ENCODE data around the gene CDR2.

Gene CDR2

DNA sequence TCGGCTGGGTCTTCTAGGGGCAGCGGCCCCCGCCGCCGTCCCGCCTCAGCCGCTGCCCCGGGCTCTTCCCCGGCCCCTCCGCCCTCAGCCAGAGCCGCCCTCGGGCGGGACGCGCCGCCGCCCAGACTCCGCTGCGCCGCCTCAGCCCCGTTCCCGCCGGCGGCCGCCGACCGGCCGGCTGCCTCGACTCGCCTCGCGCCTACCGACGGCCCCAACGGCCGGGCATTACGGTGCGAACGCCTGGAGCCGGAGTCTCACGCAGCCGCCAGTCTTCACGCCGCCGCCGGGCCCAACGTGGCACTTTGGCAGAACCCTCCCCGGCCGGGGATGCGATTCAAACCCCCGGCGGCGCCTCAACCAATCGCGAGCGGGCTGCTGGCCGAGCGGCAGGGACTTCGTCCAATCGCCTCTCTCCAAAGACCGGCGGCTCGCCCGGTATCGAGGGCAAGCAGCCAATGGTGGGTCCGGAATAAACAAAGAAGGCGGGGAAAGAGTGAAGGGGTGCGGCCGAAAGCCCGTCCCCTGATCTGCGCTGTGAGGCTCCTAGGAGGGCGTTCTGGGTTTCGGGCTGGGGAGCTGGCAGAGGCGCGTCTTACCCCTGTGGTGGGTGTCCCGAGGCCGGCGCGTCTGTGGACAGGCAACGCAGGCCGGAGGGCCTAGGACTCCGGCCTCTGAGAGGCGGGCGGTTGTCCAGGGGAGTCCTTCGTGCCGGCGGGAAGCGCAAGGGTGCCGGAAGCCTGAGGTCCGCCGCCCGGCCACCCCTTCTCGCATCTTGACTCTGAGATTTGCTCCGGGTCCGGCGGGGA is at the start of gene CDR2 (continued):
- TF ChIP-seq, protein P1, sequence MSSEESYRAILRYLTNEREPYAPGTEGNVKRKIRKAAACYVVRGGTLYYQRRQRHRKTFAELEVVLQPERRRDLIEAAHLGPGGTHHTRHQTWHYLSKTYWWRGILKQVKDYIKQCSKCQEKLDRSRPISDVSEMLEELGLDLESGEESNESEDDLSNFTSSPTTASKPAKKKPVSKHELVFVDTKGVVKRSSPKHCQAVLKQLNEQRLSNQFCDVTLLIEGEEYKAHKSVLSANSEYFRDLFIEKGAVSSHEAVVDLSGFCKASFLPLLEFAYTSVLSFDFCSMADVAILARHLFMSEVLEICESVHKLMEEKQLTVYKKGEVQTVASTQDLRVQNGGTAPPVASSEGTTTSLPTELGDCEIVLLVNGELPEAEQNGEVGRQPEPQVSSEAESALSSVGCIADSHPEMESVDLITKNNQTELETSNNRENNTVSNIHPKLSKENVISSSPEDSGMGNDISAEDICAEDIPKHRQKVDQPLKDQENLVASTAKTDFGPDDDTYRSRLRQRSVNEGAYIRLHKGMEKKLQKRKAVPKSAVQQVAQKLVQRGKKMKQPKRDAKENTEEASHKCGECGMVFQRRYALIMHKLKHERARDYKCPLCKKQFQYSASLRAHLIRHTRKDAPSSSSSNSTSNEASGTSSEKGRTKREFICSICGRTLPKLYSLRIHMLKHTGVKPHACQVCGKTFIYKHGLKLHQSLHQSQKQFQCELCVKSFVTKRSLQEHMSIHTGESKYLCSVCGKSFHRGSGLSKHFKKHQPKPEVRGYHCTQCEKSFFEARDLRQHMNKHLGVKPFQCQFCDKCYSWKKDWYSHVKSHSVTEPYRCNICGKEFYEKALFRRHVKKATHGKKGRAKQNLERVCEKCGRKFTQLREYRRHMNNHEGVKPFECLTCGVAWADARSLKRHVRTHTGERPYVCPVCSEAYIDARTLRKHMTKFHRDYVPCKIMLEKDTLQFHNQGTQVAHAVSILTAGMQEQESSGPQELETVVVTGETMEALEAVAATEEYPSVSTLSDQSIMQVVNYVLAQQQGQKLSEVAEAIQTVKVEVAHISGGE (tag by site-specific recombination; conservative IDR thresholded peaks at IDR 0.05; ENCODE audit: low read depth) = peak; percentile 75
- TF ChIP-seq GLI2 (tag by site-specific recombination; IDR thresholded peaks at IDR 0.05; ENCODE audit: borderline replicate concordance, low read depth) (no peak), ZNF23 (tag by site-specific recombination; IDR thresholded peaks at IDR 0.05; ENCODE audit: borderline replicate concordance) (no peak), ZIC2 (tag by site-specific recombination; IDR thresholded peaks at IDR 0.05) (0 out of 2 replicates have a peak, but pooled peaks have one; percentile 37), ZNF324 (tag by site-specific recombination; IDR thresholded peaks at IDR 0.05) (no peak), SP7 (tag by site-specific recombination; IDR thresholded peaks at IDR 0.05) (peak; percentile 49), ZNF600 (tag by site-specific recombination; IDR thresholded peaks at IDR 0.05) (peak; percentile 84), ZBTB17 (tag by site-specific recombination; IDR thresholded peaks at IDR 0.05) (peak; percentile 89), RBAK (tag by site-specific recombination; IDR thresholded peaks at IDR 0.05) (no peak), ZNF2 (tag by site-specific recombination; IDR thresholded peaks at IDR 0.05) (0 out of 2 replicates have a peak, but pooled peaks have one; percentile 54), ZFHX2 (tag by site-specific recombination; conservative IDR thresholded peaks at IDR 0.05) (peak; percentile 45; the same call in 1 of the 2 replicates), ZNF610 (tag by site-specific recombination; IDR thresholded peaks at IDR 0.05; ENCODE audit: borderline replicate concordance) (0 out of 2 replicates have a peak, but pooled peaks have one; percentile 45), ZBTB8A (tag by site-specific recombination; IDR thresholded peaks at IDR 0.05) (peak; percentile 97), ZNF138 (tag by site-specific recombination; IDR thresholded peaks at IDR 0.05; ENCODE audit: borderline replicate concordance) (no peak), GLIS2 (tag by site-specific recombination; IDR thresholded peaks at IDR 0.05) (peak; percentile 64), ZNF10 (tag by site-specific recombination; IDR thresholded peaks at IDR 0.05) (peak; percentile 77; the same call in 1 of the 2 replicates), SALL2 (tag by site-specific recombination; IDR thresholded peaks at IDR 0.05; ENCODE audit: borderline replicate concordance) (no peak), ZXDB (tag by site-specific recombination; IDR thresholded peaks at IDR 0.05) (peak; percentile 77; the same call in 1 of the 2 replicates), ZNF76 (tag by site-specific recombination; IDR thresholded peaks at IDR 0.05; ENCODE audit: borderline replicate concordance, low read depth) (0 out of 2 replicates have a peak, but pooled peaks have one; percentile 36), PRDM10 (tag by site-specific recombination; IDR thresholded peaks at IDR 0.05) (peak; percentile 75), WT1 (tag by site-specific recombination; IDR thresholded peaks at IDR 0.05) (no peak), ZNF274 (IDR thresholded peaks at IDR 0.05; ENCODE audit: low read length) (no peak), ZNF274 (tag by site-specific recombination; IDR thresholded peaks at IDR 0.05; ENCODE audit: borderline replicate concordance) (no peak)
- TF ChIP-seq, protein P2, sequence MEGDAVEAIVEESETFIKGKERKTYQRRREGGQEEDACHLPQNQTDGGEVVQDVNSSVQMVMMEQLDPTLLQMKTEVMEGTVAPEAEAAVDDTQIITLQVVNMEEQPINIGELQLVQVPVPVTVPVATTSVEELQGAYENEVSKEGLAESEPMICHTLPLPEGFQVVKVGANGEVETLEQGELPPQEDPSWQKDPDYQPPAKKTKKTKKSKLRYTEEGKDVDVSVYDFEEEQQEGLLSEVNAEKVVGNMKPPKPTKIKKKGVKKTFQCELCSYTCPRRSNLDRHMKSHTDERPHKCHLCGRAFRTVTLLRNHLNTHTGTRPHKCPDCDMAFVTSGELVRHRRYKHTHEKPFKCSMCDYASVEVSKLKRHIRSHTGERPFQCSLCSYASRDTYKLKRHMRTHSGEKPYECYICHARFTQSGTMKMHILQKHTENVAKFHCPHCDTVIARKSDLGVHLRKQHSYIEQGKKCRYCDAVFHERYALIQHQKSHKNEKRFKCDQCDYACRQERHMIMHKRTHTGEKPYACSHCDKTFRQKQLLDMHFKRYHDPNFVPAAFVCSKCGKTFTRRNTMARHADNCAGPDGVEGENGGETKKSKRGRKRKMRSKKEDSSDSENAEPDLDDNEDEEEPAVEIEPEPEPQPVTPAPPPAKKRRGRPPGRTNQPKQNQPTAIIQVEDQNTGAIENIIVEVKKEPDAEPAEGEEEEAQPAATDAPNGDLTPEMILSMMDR (tag by site-specific recombination; IDR thresholded peaks at IDR 0.05) = peak; percentile 46
- TF ChIP-seq, protein P3, sequence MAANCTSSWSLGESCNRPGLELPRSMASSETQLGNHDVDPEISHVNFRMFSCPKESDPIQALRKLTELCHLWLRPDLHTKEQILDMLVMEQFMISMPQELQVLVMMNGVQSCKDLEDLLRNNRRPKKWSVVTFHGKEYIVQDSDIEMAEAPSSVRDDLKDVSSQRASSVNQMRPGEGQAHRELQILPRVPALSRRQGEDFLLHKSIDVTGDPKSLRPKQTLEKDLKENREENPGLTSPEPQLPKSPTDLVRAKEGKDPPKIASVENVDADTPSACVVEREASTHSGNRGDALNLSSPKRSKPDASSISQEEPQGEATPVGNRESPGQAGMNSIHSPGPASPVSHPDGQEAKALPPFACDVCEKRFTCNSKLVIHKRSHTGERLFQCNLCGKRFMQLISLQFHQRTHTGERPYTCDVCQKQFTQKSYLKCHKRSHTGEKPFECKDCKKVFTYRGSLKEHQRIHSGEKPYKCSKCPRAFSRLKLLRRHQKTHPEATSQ (tag by site-specific recombination; IDR thresholded peaks at IDR 0.05) = 0 out of 2 replicates have a peak, but pooled peaks have one; percentile 58
- TF ChIP-seq, protein P4, sequence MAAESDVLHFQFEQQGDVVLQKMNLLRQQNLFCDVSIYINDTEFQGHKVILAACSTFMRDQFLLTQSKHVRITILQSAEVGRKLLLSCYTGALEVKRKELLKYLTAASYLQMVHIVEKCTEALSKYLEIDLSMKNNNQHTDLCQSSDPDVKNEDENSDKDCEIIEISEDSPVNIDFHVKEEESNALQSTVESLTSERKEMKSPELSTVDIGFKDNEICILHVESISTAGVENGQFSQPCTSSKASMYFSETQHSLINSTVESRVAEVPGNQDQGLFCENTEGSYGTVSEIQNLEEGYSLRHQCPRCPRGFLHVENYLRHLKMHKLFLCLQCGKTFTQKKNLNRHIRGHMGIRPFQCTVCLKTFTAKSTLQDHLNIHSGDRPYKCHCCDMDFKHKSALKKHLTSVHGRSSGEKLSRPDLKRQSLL (tag by site-specific recombination; IDR thresholded peaks at IDR 0.05) = no peak
